ENCODE measurements around the gene COLEC12.

Gene COLEC12

GRCh38 chr18:361100-361732 lies 139.3 kb downstream of the COLEC12 start:
- DNase-seq (ENCODE audit: low read depth): no peak

DNA sequence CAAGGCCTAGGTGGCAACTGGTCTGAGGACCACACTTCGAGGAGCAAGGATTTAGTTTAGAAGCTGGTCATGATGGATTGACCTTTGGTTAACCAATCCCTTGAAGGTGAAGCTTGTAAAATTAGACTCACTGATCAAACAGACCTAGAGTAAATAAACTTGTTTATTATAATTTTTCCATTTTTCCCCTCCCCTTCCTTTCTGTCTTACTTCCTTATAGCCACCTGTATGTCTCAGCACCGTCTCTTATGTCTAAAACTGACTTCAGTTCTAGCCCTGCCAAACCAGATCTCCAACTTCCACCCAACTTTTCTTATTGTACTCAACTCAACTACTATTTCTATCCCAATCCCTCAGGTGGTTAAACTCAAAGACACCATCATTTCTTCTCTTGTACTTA lies 139.8 kb downstream of the COLEC12 start:
- no peak for DNase-seq (ENCODE audit: low read depth)

DNA sequence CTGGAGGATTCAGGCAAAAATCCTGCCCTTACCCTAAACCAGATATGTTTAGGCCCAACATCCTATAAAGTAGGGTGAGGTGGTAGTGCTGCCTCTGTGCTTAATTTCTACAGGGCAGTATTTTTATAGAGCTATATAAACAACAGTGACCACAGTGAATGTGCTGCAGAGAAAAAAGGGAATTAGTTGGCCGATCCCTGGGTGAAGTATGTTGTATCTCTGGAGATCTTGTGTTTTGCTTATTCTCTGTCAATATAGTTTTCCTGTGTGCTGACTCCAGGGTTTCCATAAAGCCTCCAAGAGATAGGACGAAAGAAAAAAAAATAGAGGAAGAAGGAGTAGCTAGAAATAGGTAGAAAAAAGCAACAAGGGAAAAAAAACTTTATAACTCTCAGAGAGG lies 143.7 kb downstream of the COLEC12 start:
- no peak for DNase-seq (ENCODE audit: low read depth)

DNA sequence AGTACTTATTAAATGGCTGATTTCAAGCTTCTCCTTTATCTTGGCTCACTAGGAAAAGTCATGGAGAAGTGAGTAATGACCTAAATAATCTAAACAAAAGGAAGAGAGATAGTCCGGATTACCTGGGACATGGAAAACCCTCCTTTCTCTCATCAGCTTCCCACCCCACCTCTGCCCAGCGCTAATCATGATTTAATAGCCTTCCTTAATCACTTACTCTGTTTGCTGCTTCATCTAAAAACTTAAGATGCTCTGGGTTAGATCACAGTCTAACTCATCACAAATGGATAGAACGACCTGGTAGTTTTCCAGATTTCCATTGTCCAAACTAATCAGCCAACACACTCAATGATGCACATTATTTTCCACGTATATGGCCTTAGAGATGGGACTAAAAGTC lies 144.8 kb downstream of the COLEC12 start:
- no peak for DNase-seq (ENCODE audit: low read depth)

DNA sequence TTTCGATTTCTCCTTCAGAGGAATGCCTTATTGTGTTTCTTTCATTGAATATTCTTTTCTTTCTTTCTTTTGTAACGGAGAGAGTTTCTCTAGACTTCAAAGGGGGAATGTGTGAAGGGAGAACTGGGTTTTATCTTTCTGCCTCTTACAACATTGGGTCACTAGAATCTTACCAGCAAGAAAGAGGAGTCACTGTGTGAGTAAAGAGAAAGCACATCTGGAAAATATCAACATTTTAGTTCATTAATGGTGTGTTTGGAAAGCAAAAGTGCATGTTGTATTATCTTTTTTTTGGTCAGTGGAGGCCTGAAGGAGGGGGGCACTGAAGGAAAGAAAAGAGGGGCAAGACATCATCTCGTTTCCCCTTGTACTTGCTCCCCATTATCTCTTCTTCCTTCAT lies 146.0 kb downstream of the COLEC12 start:
- DNase-seq (ENCODE audit: low read depth): no peak

DNA sequence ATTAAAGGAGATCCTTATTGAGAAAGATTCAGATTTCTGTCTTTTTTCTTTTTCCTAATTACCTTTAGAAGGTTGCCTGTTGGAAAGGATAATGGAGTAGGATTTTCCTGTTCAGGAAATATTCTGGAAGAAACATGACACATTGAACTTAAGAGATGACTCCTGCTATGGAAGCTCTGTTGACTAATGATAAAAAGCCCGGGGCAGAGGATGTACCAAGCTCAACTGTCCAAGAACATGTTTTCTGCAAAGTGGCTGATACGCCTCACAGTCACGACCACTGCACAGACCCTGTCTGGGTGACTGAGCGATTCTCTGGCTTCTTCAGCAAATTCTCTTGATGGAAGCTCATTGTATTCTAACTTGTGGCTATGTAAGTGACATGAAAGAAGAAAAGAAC lies 146.5 kb downstream of the COLEC12 start:
- DNase-seq (ENCODE audit: low read depth): no peak

DNA sequence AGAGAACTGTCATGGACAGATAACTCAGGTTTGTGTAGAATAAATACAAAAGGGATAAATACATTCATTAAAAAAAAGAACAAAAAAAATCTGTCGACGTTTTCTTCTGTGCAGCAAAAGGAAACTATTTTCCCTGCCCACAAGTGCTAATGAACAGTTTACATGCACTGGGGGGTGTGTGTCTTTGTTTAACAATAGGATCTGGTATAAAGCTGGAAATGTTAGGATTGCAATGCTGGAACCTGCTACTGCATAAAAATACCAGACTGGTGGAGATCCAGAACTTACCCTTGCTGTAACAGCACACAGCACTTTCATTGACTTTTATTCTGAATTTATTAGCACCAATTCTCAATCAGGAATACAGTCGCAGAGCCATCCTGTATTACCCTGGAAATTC lies 148.1 kb downstream of the COLEC12 start:
- DNase-seq (ENCODE audit: low read depth): no peak

GRCh38 chr18:350953-351572 lies 149.4 kb downstream of the COLEC12 start:
- DNase-seq (ENCODE audit: low read depth): no peak

DNA sequence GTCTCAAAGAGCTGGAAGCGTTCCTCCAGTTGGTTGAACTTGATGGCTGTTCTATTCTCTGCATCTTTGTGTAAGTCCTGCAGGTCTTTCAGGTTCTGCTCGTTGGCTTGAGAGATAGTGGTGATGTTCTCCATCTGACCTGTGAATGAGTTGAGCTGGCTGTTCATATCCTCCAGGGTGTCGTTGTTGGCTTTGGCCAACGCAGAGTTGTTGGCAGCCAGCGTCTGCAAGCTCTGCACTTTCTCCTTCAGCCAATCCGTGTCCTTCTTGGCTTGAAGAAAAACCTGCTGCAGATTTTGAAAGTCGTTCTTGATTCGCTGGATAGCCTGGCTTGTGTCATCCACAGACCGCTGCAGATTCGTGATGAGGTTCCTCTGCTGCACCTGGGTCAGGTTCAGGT lies 153.9 kb downstream of the COLEC12 start:
- no peak for DNase-seq (ENCODE audit: low read depth)

DNA sequence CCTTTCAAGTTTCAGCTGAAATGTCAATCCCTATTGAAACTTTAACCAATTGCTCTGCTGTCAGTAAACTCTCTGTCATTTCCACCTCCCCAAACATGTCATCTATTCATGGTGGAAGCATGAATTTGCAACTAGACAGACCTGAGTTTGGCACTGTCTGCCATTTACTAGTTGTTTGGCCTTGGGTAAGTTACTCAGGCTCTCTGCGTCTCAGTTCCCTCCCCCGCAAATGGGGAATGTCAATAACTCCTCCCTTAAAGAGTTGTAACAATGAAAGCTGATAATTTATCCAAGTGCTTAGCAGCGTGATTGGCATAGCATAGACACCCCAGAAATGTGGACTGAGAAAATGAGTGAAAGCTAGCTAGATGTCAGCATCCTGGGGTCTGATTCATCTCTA lies 159.4 kb downstream of the COLEC12 start:
- DNase-seq (ENCODE audit: low read depth): no peak

DNA sequence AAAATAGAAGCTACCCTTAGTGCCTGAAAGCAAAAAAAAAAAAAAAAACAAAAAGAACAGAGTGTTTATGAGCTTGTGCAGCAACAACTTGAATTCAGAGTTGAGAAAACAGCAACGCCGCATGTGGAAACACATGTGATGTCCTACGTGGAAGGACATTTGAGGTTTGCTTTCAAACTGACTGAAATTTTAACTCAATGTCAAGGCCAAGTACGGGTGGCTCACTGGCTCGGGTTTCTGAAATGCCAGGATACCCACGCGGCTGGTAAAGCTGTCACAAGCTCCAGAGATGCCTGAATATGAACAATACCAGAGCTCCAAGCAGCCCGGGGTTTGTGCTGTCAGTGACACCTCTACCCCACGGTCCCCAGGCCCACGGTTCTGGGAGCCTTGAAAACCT lies 160.5 kb downstream of the COLEC12 start:
- DNase-seq (ENCODE audit: low read depth): no peak

DNA sequence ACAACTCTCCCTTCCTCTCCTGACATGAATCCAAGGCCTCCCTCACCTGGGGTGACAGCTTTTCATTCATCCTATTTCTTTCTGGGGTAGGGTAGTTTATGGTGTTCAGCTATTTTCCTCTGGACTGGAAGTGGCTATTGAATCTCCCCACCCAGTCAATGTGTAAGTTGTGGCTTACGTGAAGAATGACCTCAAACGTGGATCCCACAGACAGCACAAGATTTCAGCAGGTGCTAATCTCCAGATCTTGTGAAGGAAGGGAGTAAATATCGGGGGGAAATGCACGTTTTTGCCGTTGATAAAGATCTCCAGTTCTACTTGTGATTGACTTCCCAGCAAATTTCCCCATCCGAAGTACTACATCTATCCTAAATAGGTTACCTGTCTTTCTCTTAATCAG lies 161.3 kb downstream of the COLEC12 start:
- DNase-seq (ENCODE audit: low read depth): no peak

DNA sequence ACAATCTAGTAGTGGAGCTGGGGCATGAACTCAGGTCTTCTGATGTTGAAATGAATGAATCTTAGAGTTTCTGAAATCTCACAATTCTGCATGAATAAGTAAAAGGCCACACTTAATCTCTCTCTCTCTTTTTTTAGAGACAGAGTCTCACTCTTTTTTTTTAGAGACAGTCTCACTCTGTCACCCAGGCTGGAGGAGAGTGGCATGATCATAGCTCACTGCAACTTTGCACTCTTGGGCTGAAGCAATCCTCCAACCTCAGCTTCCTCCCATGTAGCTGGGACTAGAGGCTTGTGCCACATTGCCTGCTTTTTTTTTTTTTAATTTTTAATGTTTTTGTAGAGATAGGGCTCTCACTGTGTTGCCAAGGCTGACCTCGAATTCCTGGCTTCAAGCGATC lies 163.8 kb downstream of the COLEC12 start:
- no peak for DNase-seq (ENCODE audit: low read depth)

DNA sequence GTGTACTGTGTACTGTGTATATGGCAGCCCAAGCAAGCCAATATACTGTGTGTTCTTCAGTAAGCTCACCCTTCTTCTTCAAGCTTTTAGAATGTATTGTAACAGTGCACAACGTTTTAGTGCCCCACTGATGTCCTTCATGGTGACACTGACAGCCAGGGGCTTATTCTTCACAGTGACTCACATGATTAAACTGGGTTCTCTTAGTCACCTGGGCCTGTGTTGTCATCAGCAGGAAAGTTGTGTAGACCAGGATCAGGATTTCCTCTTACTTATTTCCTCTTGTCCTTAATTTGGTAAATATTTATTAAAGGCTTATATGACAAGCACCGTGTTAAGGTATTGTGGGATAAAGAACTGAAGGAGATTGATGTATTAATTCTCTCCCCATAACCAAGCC lies 164.8 kb downstream of the COLEC12 start:
- DNase-seq (ENCODE audit: low read depth): no peak

- DNase-seq (ENCODE audit: low read depth): no peak
These were observed 165.8 kb downstream of the COLEC12 start for GRCh38 chr18:334575-335132.

DNA sequence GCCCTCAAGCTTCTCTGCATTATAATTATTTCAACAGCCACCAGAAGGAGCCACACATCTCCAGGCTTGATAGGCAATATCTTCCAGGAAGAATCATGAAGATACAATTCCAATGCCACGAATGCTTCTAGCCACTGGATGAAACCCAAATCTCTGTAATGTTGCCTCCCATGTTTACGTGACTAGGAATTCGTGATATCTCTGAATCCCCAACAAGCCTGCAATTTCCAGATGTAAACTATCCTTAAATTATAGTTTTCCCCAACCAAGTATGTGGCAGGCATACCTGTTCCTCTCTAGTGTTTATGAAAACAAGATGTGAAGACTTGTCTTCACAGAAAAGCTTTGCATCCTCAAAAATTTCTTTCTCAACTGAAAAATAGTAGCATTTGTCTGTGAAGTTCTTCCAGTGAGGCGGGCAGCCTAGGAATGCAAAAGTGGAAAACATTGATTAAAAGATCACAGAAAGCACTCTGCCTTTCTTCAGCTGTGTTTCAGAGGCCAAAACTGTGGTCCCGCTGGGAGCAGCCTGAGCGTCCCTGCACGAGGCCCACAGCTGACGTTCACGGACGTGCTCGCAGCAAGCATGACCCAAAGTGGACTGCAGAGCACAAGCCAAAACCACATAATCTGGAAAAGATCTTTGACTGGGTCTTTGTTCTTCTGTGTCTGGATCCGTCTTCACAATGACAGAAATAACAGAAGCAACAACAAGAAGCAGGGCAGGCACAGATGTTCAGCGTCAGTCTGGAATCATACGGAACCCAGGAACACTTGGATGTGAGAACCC lies 167.6 kb downstream of the COLEC12 start:
- DNase-seq (ENCODE audit: low read depth): no peak

DNA sequence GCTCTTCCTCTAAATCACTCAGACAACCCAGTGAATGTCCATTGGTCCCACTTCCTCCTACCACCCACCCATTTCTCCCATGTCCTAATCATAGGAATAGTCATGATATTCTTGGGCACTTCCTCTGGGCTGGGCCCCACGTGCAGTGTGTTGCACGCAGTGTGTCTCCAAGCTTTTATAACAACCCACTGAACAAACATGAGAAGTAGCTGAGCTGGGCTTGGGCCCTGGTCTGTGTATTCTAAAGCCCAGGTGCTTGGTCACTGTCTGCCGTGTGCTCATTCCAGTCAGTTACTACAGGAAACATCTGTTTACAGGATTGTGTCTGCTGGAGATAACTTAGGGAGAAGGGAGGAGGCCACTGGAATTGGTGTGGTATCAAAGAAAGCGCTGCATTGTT lies 168.5 kb downstream of the COLEC12 start:
- no peak for DNase-seq (ENCODE audit: low read depth)

- no peak for DNase-seq (ENCODE audit: low read depth)
These were observed 169.2 kb downstream of the COLEC12 start for GRCh38 chr18:331221-331821.

GRCh38 chr18:328928-329327 lies 171.6 kb downstream of the COLEC12 start:
- no peak for DNase-seq (ENCODE audit: low read depth)

DNA sequence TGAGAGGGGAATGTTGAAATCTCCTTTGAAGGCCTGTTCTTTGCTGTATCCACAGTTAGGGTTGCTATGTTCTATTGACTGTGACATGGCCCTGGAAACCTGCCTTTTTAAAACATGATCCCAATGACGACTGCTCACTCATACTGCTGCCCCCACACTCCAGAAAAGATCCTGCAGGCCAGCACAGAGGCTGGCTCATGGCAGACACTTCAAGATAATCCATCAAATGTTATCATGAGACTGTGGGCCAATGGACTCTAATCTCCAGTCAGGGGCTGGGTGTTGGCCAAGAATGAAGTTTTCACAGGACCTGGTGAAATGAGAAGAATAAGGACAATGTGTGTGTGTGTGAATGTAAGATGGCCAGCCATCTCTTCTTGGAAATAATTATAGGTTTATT lies 173.7 kb downstream of the COLEC12 start:
- no peak for DNase-seq (ENCODE audit: low read depth)

GRCh38 chr18:323253-323622 lies 177.3 kb downstream of the COLEC12 start:
- DNase-seq (ENCODE audit: low read depth): no peak

DNA sequence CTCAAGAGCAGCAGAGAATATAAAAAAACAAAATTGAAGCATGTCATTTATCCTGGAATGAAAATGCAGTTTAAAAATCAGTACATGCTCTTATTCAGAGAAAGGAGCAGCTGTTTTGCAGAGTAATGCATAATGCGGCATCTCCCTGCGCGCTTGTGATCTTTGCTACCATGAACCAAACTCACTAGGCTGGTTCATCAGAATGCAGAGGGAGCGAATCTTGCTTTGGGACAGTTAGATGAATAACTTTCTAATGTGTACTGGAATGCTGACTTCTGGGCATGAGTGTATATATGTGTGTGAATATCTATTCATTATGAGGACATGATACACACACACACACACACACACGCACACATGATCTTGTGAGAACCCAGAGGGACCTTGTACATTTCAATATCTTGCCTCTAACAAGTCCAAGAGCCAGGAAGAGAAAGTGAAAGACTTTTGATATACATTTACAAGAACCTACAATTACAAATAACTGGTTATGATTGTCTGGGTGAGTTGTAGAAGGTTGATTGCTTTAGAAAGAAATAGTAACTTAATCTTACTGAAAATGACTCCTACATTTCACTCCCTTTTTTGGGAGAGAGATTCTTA lies 178.5 kb downstream of the COLEC12 start:
- DNase-seq (ENCODE audit: low read depth): no peak

Data from stimulated activated CD8-positive, alpha-beta memory T cell treated with anti-CD3 and anti-CD28 coated beads, Interleukin-15, amount 100 ng/mL, for 1 hour (primary cell).